ENCODE measurements around the gene POPDC2.

Gene POPDC2

GRCh38 chr3:119653876-119654275 is 6.5 kb downstream of the POPDC2 start:
- no peaks in the 10 kb centered on the region for H3K27me3 ChIP-seq (ENCODE audit: control insufficient read depth, insufficient read depth, low read length)
- H3K9me3 ChIP-seq (ENCODE audit: control insufficient read depth, insufficient read depth, low read length) = no peaks in the 10 kb centered on the region
- no peak overlapping the region for H3K4me3 ChIP-seq (ENCODE audit: low read length)
- no CpG with 5 or more reads among the region's 2 CpGs for WGBS (ENCODE audit: insufficient coverage, insufficient read length)
- DNase-seq (ENCODE audit: low read depth, low spot score) = no peak
- H3K4me1 ChIP-seq (ENCODE audit: control insufficient read depth, insufficient read depth, low read length) = no peaks in the 10 kb centered on the region
- H3K36me3 ChIP-seq (ENCODE audit: control insufficient read depth, insufficient read depth, low read length) = no peaks in the 10 kb centered on the region
- H3K27ac ChIP-seq (ENCODE audit: low read length) = no peak overlapping the region

GRCh38 chr3:119652306-119653033 is 7.9 kb downstream of the POPDC2 start:
- Histone ChIP-seq H3K9me3 (ENCODE audit: control insufficient read depth, insufficient read depth, low read length) (no peaks in the 10 kb centered on the region), H3K27me3 (ENCODE audit: control insufficient read depth, insufficient read depth, low read length) (no peaks in the 10 kb centered on the region), H3K4me3 (ENCODE audit: low read length) (no peak overlapping the region), H3K4me1 (ENCODE audit: control insufficient read depth, insufficient read depth, low read length) (no peaks in the 10 kb centered on the region), H3K36me3 (ENCODE audit: control insufficient read depth, insufficient read depth, low read length) (no peaks in the 10 kb centered on the region), H3K27ac (ENCODE audit: low read length) (no peak overlapping the region)
- WGBS (ENCODE audit: insufficient coverage, insufficient read length) = no CpG with 5 or more reads among the region's 7 CpGs
- no peak for DNase-seq (ENCODE audit: low read depth, low spot score)

GRCh38 chr3:119649761-119650160 is 10.6 kb downstream of the POPDC2 start:
- no peak overlapping the region for H3K27ac ChIP-seq (ENCODE audit: low read length)
- no peak for DNase-seq (ENCODE audit: low read depth, low spot score)
- no peaks in the 10 kb centered on the region for H3K27me3 ChIP-seq (ENCODE audit: control insufficient read depth, insufficient read depth, low read length)
- 100% methylated on average over 1 of the region's 3 CpGs for WGBS (ENCODE audit: insufficient coverage, insufficient read length)
- H3K4me3 ChIP-seq (ENCODE audit: low read length) = no peak overlapping the region
- no peaks in the 10 kb centered on the region for H3K36me3 ChIP-seq (ENCODE audit: control insufficient read depth, insufficient read depth, low read length)
- H3K9me3 ChIP-seq (ENCODE audit: control insufficient read depth, insufficient read depth, low read length) = no peaks in the 10 kb centered on the region
- no peaks in the 10 kb centered on the region for H3K4me1 ChIP-seq (ENCODE audit: control insufficient read depth, insufficient read depth, low read length)

GRCh38 chr3:119647843-119648575 is 12.4 kb downstream of the POPDC2 start:
- H3K9me3 ChIP-seq (ENCODE audit: control insufficient read depth, insufficient read depth, low read length) = no peaks in the 10 kb centered on the region
- WGBS (ENCODE audit: insufficient coverage, insufficient read length) = no CpG with 5 or more reads among the region's 12 CpGs

GRCh38 chr3:119647171-119647570 is 13.2 kb downstream of the POPDC2 start:
- H3K27ac ChIP-seq (ENCODE audit: low read length) = no peak overlapping the region
- no peaks in the 10 kb centered on the region for H3K36me3 ChIP-seq (ENCODE audit: control insufficient read depth, insufficient read depth, low read length)
- H3K9me3 ChIP-seq (ENCODE audit: control insufficient read depth, insufficient read depth, low read length) = no peaks in the 10 kb centered on the region
- no peak for DNase-seq (ENCODE audit: low read depth, low spot score)
- no peak overlapping the region for H3K4me3 ChIP-seq (ENCODE audit: low read length)
- no peaks in the 10 kb centered on the region for H3K27me3 ChIP-seq (ENCODE audit: control insufficient read depth, insufficient read depth, low read length)
- WGBS (ENCODE audit: insufficient coverage, insufficient read length) = no CpG with 5 or more reads among the region's 2 CpGs
- H3K4me1 ChIP-seq (ENCODE audit: control insufficient read depth, insufficient read depth, low read length) = no peaks in the 10 kb centered on the region

More at GRCh38 chr3:119647843-119648575, 12.4 kb downstream of the POPDC2 start:
- Histone ChIP-seq H3K27ac (ENCODE audit: low read length) (no peak overlapping the region), H3K4me3 (ENCODE audit: low read length) (no peak overlapping the region), H3K36me3 (ENCODE audit: control insufficient read depth, insufficient read depth, low read length) (no peaks in the 10 kb centered on the region), H3K27me3 (ENCODE audit: control insufficient read depth, insufficient read depth, low read length) (no peaks in the 10 kb centered on the region), H3K4me1 (ENCODE audit: control insufficient read depth, insufficient read depth, low read length) (no peaks in the 10 kb centered on the region)
- DNase-seq (ENCODE audit: low read depth, low spot score) = no peak

GRCh38 chr3:119645813-119646212 is 14.6 kb downstream of the POPDC2 start:
- WGBS (ENCODE audit: insufficient coverage, insufficient read length) = no CpG with 5 or more reads among the region's 1 CpG
- Histone ChIP-seq H3K36me3 (ENCODE audit: control insufficient read depth, insufficient read depth, low read length) (no peaks in the 10 kb centered on the region), H3K4me3 (ENCODE audit: low read length) (no peak overlapping the region), H3K27me3 (ENCODE audit: control insufficient read depth, insufficient read depth, low read length) (no peaks in the 10 kb centered on the region), H3K9me3 (ENCODE audit: control insufficient read depth, insufficient read depth, low read length) (no peaks in the 10 kb centered on the region), H3K27ac (ENCODE audit: low read length) (no peak overlapping the region), H3K4me1 (ENCODE audit: control insufficient read depth, insufficient read depth, low read length) (no peaks in the 10 kb centered on the region)
- no peak for DNase-seq (ENCODE audit: low read depth, low spot score)

- Histone ChIP-seq H3K4me3 (ENCODE audit: low read length) (no peak overlapping the region), H3K27ac (ENCODE audit: low read length) (no peak overlapping the region), H3K27me3 (ENCODE audit: control insufficient read depth, insufficient read depth, low read length) (no peaks in the 10 kb centered on the region), H3K9me3 (ENCODE audit: control insufficient read depth, insufficient read depth, low read length) (no peaks in the 10 kb centered on the region), H3K36me3 (ENCODE audit: control insufficient read depth, insufficient read depth, low read length) (no peaks in the 10 kb centered on the region), H3K4me1 (ENCODE audit: control insufficient read depth, insufficient read depth, low read length) (no peaks in the 10 kb centered on the region)
- WGBS (ENCODE audit: insufficient coverage, insufficient read length) = no CpG with 5 or more reads among the region's 1 CpG
- no peak for DNase-seq (ENCODE audit: low read depth, low spot score)
Measured at GRCh38 chr3:119644481-119644880, 15.9 kb downstream of the POPDC2 start.

GRCh38 chr3:119643528-119643927 is 16.9 kb downstream of the POPDC2 start:
- DNase-seq (ENCODE audit: low read depth, low spot score) = no peak
- H3K27me3 ChIP-seq (ENCODE audit: control insufficient read depth, insufficient read depth, low read length) = no peaks in the 10 kb centered on the region
- no peak overlapping the region for H3K27ac ChIP-seq (ENCODE audit: low read length)
- WGBS (ENCODE audit: insufficient coverage, insufficient read length) = no CpG with 5 or more reads among the region's 2 CpGs
- H3K4me3 ChIP-seq (ENCODE audit: low read length) = no peak overlapping the region
- H3K4me1 ChIP-seq (ENCODE audit: control insufficient read depth, insufficient read depth, low read length) = no peaks in the 10 kb centered on the region
- no peaks in the 10 kb centered on the region for H3K36me3 ChIP-seq (ENCODE audit: control insufficient read depth, insufficient read depth, low read length)
- H3K9me3 ChIP-seq (ENCODE audit: control insufficient read depth, insufficient read depth, low read length) = no peaks in the 10 kb centered on the region

- H3K4me1 ChIP-seq (ENCODE audit: control insufficient read depth, insufficient read depth, low read length) = no peaks in the 10 kb centered on the region
- H3K4me3 ChIP-seq (ENCODE audit: low read length) = no peak overlapping the region
- H3K27ac ChIP-seq (ENCODE audit: low read length) = no peak overlapping the region
- no peaks in the 10 kb centered on the region for H3K27me3 ChIP-seq (ENCODE audit: control insufficient read depth, insufficient read depth, low read length)
- no peaks in the 10 kb centered on the region for H3K36me3 ChIP-seq (ENCODE audit: control insufficient read depth, insufficient read depth, low read length)
- H3K9me3 ChIP-seq (ENCODE audit: control insufficient read depth, insufficient read depth, low read length) = no peaks in the 10 kb centered on the region
- WGBS (ENCODE audit: insufficient coverage, insufficient read length) = no CpG with 5 or more reads among the region's 5 CpGs
- no peak for DNase-seq (ENCODE audit: low read depth, low spot score)
Measured at GRCh38 chr3:119642746-119643473, 17.5 kb downstream of the POPDC2 start.

GRCh38 chr3:119641416-119641815 is 19.0 kb downstream of the POPDC2 start:
- DNase-seq (ENCODE audit: low read depth, low spot score) = no peak
- no peaks in the 10 kb centered on the region for H3K9me3 ChIP-seq (ENCODE audit: control insufficient read depth, insufficient read depth, low read length)
- no CpG with 5 or more reads among the region's 2 CpGs for WGBS (ENCODE audit: insufficient coverage, insufficient read length)
- no peaks in the 10 kb centered on the region for H3K36me3 ChIP-seq (ENCODE audit: control insufficient read depth, insufficient read depth, low read length)
- no peak overlapping the region for H3K4me3 ChIP-seq (ENCODE audit: low read length)
- H3K4me1 ChIP-seq (ENCODE audit: control insufficient read depth, insufficient read depth, low read length) = no peaks in the 10 kb centered on the region
- H3K27ac ChIP-seq (ENCODE audit: low read length) = no peak overlapping the region
- H3K27me3 ChIP-seq (ENCODE audit: control insufficient read depth, insufficient read depth, low read length) = no peaks in the 10 kb centered on the region
